HEK293 (cell line): ENCODE results near the gene RTL5.

Experiments
- CTCF ChIA-PET: fragments of 350-600 bp; formaldehyde crosslinking; extraction: SDS; loops from one replicate; lab custom pipeline; 2021; ENCODE audit warnings: antibody characterized with exemption; lab: Yijun Ruan, JAX
- POLR2A ChIA-PET: fragments of 300-600 bp; formaldehyde crosslinking; extraction: SDS; loops from one replicate; lab custom pipeline; 2020; ENCODE audit warnings: antibody characterized with exemption, inconsistent platforms; lab: Yijun Ruan, JAX
- H3K27ac ChIP-seq: fragments of 200-500 bp; sonication (Bioruptor generic); 2 replicates; pipeline ENCODE4 v1.5.1; 2014; ENCODE audit warnings: low read depth, low read length, control low read depth, inconsistent platforms; ENCODE audit errors: extremely low read depth
- H3K36me3 ChIP-seq, 2 experiments: fragments of 200-500 bp in 1 of 2; sonication (Bioruptor generic) in 1 of 2; 1 replicate in 1 of 2; 2 replicates in 1 of 2; pipeline ENCODE4 v1.5.1; 2014 to 2017; ENCODE audit warnings: inconsistent platforms in 2 of 2, low read length in 2 of 2; ENCODE audit not compliant: control insufficient read depth in 2 of 2, insufficient read depth in 1 of 2
- H3K4me1 ChIP-seq: fragments of 200-500 bp; sonication (Bioruptor generic); 2 replicates; pipeline ENCODE4 v1.5.1; 2014; ENCODE audit warnings: mild to moderate bottlenecking, low read length, inconsistent platforms; ENCODE audit not compliant: control insufficient read depth, insufficient read depth
- H3K4me3 ChIP-seq: 2 replicates; pipeline ENCODE4 v1.5.1; 2011; ENCODE audit warnings: low read depth, mild to moderate bottlenecking, control low read depth, low read length, moderate library complexity
- H3K9me3 ChIP-seq: fragments of 200-500 bp; sonication (Bioruptor generic); 2 replicates; pipeline ENCODE4 v1.5.1; 2014; ENCODE audit warnings: low read depth, low read length, inconsistent platforms; ENCODE audit not compliant: control insufficient read depth, insufficient read depth
- BCL6B ChIP-seq: fragments of 450-650 bp; formaldehyde crosslinking; IDR thresholded peaks from 2 replicates; pipeline ENCODE4 v1.5.1; 2017; ENCODE audit warnings: missing biosample characterization, missing genetic modification characterization
- KLF7 ChIP-seq: fragments of 450-650 bp; formaldehyde crosslinking; IDR thresholded peaks from 2 replicates; pipeline ENCODE4 v1.5.1; 2016; ENCODE audit warnings: missing biosample characterization, missing genetic modification characterization, borderline replicate concordance
- MYNN ChIP-seq: fragments of 450-650 bp; formaldehyde crosslinking; IDR thresholded peaks from 2 replicates; pipeline ENCODE4 v1.5.1; 2016; ENCODE audit warnings: missing biosample characterization, missing genetic modification characterization, borderline replicate concordance
- PBX3 ChIP-seq: sonication (generic); formaldehyde crosslinking; IDR thresholded peaks from 2 replicates; pipeline ENCODE4 v1.8.1; 2022; ENCODE audit warnings: mild to moderate bottlenecking, moderate library complexity, missing genetic modification reagents
- PRDM10 ChIP-seq: fragments of 450-650 bp; formaldehyde crosslinking; IDR thresholded peaks from 2 replicates; pipeline ENCODE4 v1.5.1; 2016; ENCODE audit warnings: missing biosample characterization, missing genetic modification characterization
- TRIM28 ChIP-seq: IDR thresholded peaks from 2 replicates; pipeline ENCODE4 v1.6.1; 2011; ENCODE audit warnings: low read length, control low read depth, borderline replicate concordance
- ZFP69B ChIP-seq: fragments of 450-650 bp; formaldehyde crosslinking; IDR thresholded peaks from 2 replicates; pipeline ENCODE4 v1.5.1; 2016; ENCODE audit warnings: missing biosample characterization, missing genetic modification characterization
- ZIC2 ChIP-seq: fragments of 450-650 bp; formaldehyde crosslinking; IDR thresholded peaks from 2 replicates; pipeline ENCODE4 v1.5.1; 2016; ENCODE audit warnings: missing biosample characterization, missing genetic modification characterization
- ZNF114 ChIP-seq: fragments of 450-650 bp; formaldehyde crosslinking; IDR thresholded peaks from 2 replicates; pipeline ENCODE4 v1.5.0; 2017; ENCODE audit warnings: missing biosample characterization, missing genetic modification characterization
- ZNF132 ChIP-seq: fragments of 450-650 bp; formaldehyde crosslinking; IDR thresholded peaks from 2 replicates; pipeline ENCODE4 v1.5.1; 2017; ENCODE audit warnings: missing biosample characterization, missing genetic modification characterization, borderline replicate concordance
- ZNF146 ChIP-seq: fragments of 450-650 bp; formaldehyde crosslinking; IDR thresholded peaks from 2 replicates; pipeline ENCODE4 v1.5.1; 2016; ENCODE audit warnings: missing biosample characterization, missing genetic modification characterization
- ZNF157 ChIP-seq: fragments of 450-650 bp; formaldehyde crosslinking; IDR thresholded peaks from 2 replicates; pipeline ENCODE4 v1.5.1; 2016; ENCODE audit warnings: missing biosample characterization, missing genetic modification characterization
- ZNF211 ChIP-seq: fragments of 450-650 bp; formaldehyde crosslinking; IDR thresholded peaks from 2 replicates; pipeline ENCODE4 v1.5.1; 2016; ENCODE audit warnings: low read depth, missing biosample characterization, missing genetic modification characterization
- ZNF26 ChIP-seq: fragments of 450-650 bp; formaldehyde crosslinking; IDR thresholded peaks from 2 replicates; pipeline ENCODE4 v1.5.1; 2016; ENCODE audit warnings: missing biosample characterization, missing genetic modification characterization
- ZNF302 ChIP-seq: fragments of 450-650 bp; formaldehyde crosslinking; IDR thresholded peaks from 2 replicates; pipeline ENCODE4 v1.5.1; 2016; ENCODE audit warnings: missing biosample characterization, missing genetic modification characterization, low read depth
- ZNF530 ChIP-seq: fragments of 450-650 bp; formaldehyde crosslinking; IDR thresholded peaks from 2 replicates; pipeline ENCODE4 v1.5.1; 2016; ENCODE audit warnings: low read depth, missing biosample characterization, missing genetic modification characterization
- ZNF645 ChIP-seq: fragments of 450-650 bp; formaldehyde crosslinking; IDR thresholded peaks from 2 replicates; pipeline ENCODE4; 2016; ENCODE audit warnings: missing biosample characterization, missing genetic modification characterization
- ZNF785 ChIP-seq: fragments of 450-650 bp; formaldehyde crosslinking; IDR thresholded peaks from 2 replicates; pipeline ENCODE4 v1.5.1; 2016; ENCODE audit warnings: missing biosample characterization, missing genetic modification characterization
- ZSCAN4 ChIP-seq: fragments of 450-650 bp; formaldehyde crosslinking; IDR thresholded peaks from 2 replicates; pipeline ENCODE4 v1.5.1; 2017; ENCODE audit warnings: missing biosample characterization, missing genetic modification characterization
- ZSCAN5A ChIP-seq: fragments of 450-650 bp; formaldehyde crosslinking; IDR thresholded peaks from 2 replicates; pipeline ENCODE4 v1.5.1; 2016; ENCODE audit warnings: missing biosample characterization, missing genetic modification characterization

RTL5 gene

GRCh38 chrX:72102126-72102525, 29.6 kb downstream of the RTL5 start:
- Histone ChIP-seq H3K36me3 (no peaks in the 10 kb centered on the region), H3K27ac (no peak overlapping the region), H3K9me3 (no peaks in the 10 kb centered on the region), H3K4me3 (no peak overlapping the region), H3K4me1 (no peaks in the 10 kb centered on the region)
- ChIA-PET CTCF (no interaction called here), POLR2A (no interaction called here)
- TF ChIP-seq ZNF302 (tag by site-specific recombination) (no peak), PBX3 (no peak), ZNF114 (no peak), PRDM10 (tag by site-specific recombination) (no peak), ZNF146 (tag by site-specific recombination) (no peak), ZNF211 (tag by site-specific recombination) (no peak), ZFP69B (tag by site-specific recombination) (no peak), ZNF530 (tag by site-specific recombination) (no peak)

- Histone ChIP-seq H3K9me3 (no peaks in the 10 kb centered on the region), H3K4me3 (no peak overlapping the region), H3K27ac (no peak overlapping the region), H3K36me3 (no peaks in the 10 kb centered on the region), H3K4me1 (no peaks in the 10 kb centered on the region)
- POLR2A ChIA-PET, result no interaction called here
- CTCF ChIA-PET, result interaction anchor here (0.9 kb wide), 1 partner anchor 102 kb away, joined by 3 read pairs; no protein-coding TSS in a partner anchor
- TF ChIP-seq ZIC2 (tag by site-specific recombination), result peak; percentile 25; the same call in 1 of the 2 replicates
- peak; percentile 40; the same call in 1 of the 2 replicates for TF ChIP-seq TRIM28
- no peak for TF ChIP-seq BCL6B
Measured at GRCh38 chrX:72101597-72102037, 30.1 kb downstream of the RTL5 start.

GRCh38 chrX:72100824-72101351, 30.8 kb downstream of the RTL5 start:
- no peak overlapping the region for H3K4me3 ChIP-seq
- ChIA-PET POLR2A (no interaction called here), CTCF (interaction anchor here (0.9 kb wide), 1 partner anchor 101 kb away, joined by 3 read pairs; no protein-coding TSS in a partner anchor)
- no peak for TF ChIP-seq ZNF785 (tag by site-specific recombination)
- no peak for TF ChIP-seq ZSCAN4
- TF ChIP-seq ZNF645, result no peak
- TF ChIP-seq KLF7, result no peak
- no peak for TF ChIP-seq MYNN
- TF ChIP-seq ZNF157, result no peak
- no peak for TF ChIP-seq ZNF26 (tag by site-specific recombination)
- TF ChIP-seq ZSCAN5A (tag by site-specific recombination), result no peak
- TF ChIP-seq ZNF132 (tag by site-specific recombination), result no peak
- no peak overlapping the region for H3K27ac ChIP-seq
- no peaks in the 10 kb centered on the region for H3K36me3 ChIP-seq
- no peaks in the 10 kb centered on the region for H3K9me3 ChIP-seq
- no peaks in the 10 kb centered on the region for H3K4me1 ChIP-seq
